NCI-H748 (cell line): Measurements from ENCODE around the gene TECPR1.

Source experiments
- DNase-seq: peaks from one replicate; lab custom pipeline; 2025; ENCODE audit not compliant: unreplicated experiment; lab: John Stamatoyannopoulos, UW

The TECPR1 gene

DNA sequence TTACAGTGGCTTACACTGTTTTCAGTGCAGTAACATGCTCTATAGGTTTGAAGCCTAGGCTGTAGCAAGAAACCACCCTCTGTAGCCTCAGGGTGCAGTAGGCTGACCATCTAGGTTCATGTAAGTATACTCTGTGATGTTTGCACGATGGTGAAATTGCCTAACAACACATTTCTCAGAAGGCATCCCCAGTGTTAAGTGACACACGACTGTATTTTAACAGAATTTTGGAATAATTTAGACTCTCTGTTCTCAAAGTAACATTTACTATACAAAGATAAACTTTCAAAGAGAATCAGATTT is 85.4 kb downstream of the TECPR1 start:
- no peak for DNase-seq

DNA sequence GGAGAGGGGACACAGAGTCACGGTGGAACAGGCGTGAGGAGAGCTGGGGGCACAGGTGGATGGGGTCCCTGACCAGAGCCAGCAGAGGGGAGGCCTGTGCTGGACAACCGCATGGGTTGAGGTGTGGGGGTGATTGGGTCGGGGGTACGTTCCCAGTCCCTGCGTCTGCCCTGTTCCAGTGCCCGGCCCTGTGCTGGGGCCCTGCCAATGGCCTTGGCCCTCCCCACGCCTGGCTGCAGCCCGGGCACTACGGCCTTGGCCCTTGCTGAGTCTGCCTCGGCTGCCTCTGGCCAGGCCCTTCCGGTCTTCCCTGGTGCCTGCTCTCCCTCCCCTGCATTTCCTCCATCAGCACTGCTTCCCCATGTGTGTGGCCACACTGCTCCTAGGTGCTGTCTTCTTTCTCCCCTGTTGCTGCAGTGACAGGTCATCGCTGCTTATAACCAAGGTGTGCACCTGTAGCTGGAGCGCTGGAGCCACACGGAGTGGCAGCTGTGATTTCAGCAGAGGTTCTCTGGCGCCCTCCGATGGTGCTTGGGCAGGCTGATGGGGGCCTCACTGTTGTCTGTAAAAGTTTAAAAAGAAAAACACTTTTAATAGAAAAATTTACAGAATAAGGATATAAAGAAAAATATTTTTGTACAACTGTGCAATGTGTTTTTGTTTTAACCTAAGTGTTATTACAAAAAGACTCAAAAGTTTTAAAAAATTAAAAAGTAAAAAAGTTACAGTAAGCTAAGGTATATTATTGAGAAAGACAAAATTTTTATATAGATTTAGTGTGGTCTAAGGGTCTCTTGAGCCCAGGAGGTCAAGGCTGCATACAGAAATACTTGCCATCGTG is 86.0 kb downstream of the TECPR1 start:
- DNase-seq = peak; percentile 70
